ENCODE measurements around the gene OSBP2.

DNA sequence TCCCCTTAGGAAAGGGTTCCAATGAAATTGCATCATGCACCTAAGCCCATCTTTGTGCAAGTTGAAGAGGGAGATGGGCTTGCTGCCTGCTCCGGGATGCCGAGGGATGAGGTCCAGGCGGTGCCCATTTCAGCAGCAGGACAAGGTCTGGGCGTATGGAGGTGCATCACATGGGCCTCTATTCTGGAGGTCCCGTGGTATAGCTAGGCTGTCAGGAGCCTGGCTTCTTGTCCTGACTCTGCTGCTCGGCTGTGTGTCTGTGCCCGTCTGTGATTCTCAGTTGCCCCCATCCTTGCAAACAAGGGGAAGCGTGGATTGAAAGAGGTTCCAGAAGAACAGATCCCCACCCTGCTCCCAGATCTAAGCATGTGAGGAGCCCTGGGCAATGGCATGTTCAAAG, 130.0 kb downstream of the OSBP2 start:
- TF ChIP-seq, protein P1, sequence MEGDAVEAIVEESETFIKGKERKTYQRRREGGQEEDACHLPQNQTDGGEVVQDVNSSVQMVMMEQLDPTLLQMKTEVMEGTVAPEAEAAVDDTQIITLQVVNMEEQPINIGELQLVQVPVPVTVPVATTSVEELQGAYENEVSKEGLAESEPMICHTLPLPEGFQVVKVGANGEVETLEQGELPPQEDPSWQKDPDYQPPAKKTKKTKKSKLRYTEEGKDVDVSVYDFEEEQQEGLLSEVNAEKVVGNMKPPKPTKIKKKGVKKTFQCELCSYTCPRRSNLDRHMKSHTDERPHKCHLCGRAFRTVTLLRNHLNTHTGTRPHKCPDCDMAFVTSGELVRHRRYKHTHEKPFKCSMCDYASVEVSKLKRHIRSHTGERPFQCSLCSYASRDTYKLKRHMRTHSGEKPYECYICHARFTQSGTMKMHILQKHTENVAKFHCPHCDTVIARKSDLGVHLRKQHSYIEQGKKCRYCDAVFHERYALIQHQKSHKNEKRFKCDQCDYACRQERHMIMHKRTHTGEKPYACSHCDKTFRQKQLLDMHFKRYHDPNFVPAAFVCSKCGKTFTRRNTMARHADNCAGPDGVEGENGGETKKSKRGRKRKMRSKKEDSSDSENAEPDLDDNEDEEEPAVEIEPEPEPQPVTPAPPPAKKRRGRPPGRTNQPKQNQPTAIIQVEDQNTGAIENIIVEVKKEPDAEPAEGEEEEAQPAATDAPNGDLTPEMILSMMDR (IDR thresholded peaks at IDR 0.05), result no peak
- TF ChIP-seq POLR2A (IDR thresholded peaks at IDR 0.05), result no peak

Measured in tibial nerve (tissue), 3 donors.